GM19397 (cell line): ENCODE measurements around the gene RTL1.

Experiments used
- ATAC-seq: cut with Tn5 transposase; IDR thresholded peaks from one replicate; pipeline ENCODE4 v1.9.1; 2021; ENCODE audit warnings: mild to moderate bottlenecking, moderate library complexity; ENCODE audit not compliant: unreplicated experiment

The RTL1 gene

GRCh38 chr14:100903672-100904185 is at the start of gene RTL1:
TSS of gene RTL1 (minus strand) at chr14:100903722. CDS start at chr14:100884788, 18,934 bp downstream.
- ATAC-seq, result no peak

GRCh38 chr14:100950024-100950423 is 46.5 kb upstream of the RTL1 start:
- no peak for ATAC-seq

GRCh38 chr14:100944052-100944451 is 40.5 kb upstream of the RTL1 start:
- ATAC-seq, result no peak

- ATAC-seq, result no peak
These were observed 26.7 kb upstream of the RTL1 start for GRCh38 chr14:100930270-100930669.

GRCh38 chr14:100915560-100915959 is 12.0 kb upstream of the RTL1 start:
- no peak for ATAC-seq

GRCh38 chr14:100914597-100915021 is 11.1 kb upstream of the RTL1 start:
- no peak for ATAC-seq

- ATAC-seq, result no peak
These were observed 8.3 kb upstream of the RTL1 start for GRCh38 chr14:100911665-100912316.

GRCh38 chr14:100910888-100911664 is 7.6 kb upstream of the RTL1 start:
- ATAC-seq, result no peak

GRCh38 chr14:100909439-100909838 is 5.9 kb upstream of the RTL1 start:
- no peak for ATAC-seq

GRCh38 chr14:100907240-100907639 is 3.7 kb upstream of the RTL1 start:
- no peak for ATAC-seq

- ATAC-seq, result no peak
These were observed 2.9 kb upstream of the RTL1 start for GRCh38 chr14:100906420-100906819.

GRCh38 chr14:100905166-100905565 is 1.6 kb upstream of the RTL1 start:
- ATAC-seq, result no peak

GRCh38 chr14:100904307-100905087 is 975 bp upstream of the RTL1 start:
- no peak for ATAC-seq

GRCh38 chr14:100903134-100903468 is 421 bp downstream of the RTL1 start:
- ATAC-seq, result no peak

GRCh38 chr14:100902295-100903133 is 1.0 kb downstream of the RTL1 start:
- no peak for ATAC-seq

- ATAC-seq, result no peak
These were observed 1.9 kb downstream of the RTL1 start for GRCh38 chr14:100901391-100902183.

GRCh38 chr14:100900837-100901390 is 2.6 kb downstream of the RTL1 start:
- no peak for ATAC-seq

- ATAC-seq, result no peak
These were observed 3.4 kb downstream of the RTL1 start for GRCh38 chr14:100899884-100900771.
